Ecto neural progenitor cell (in vitro differentiated cells): Measurements from ENCODE around the gene C10orf143.
"Not testable (repeated sequence)": the region's sequence is repeated elsewhere in the genome, so short reads cannot be mapped to it uniquely, and the experiment has no call there.

Experiments used
- DNase-seq: peaks from one replicate; pipeline ENCODE4 v3.0.0-alpha.2; 2018; ENCODE audit warnings: low spot score

The C10orf143 gene

GRCh38 chr10:130111113-130111851, 652 bp upstream of the C10orf143 start:
- DNase-seq, result peak; percentile 96

- peak; percentile 74 for DNase-seq
Observed at GRCh38 chr10:130109796-130110245, 809 bp downstream of the C10orf143 start.

- no peak for DNase-seq
Observed at GRCh38 chr10:130108934-130109604, 1.6 kb downstream of the C10orf143 start.

- not testable (repeated sequence) for DNase-seq
Observed at GRCh38 chr10:130108146-130108545, 2.5 kb downstream of the C10orf143 start.

- DNase-seq, result peak; percentile 76
Observed at GRCh38 chr10:130105724-130106123, 4.9 kb downstream of the C10orf143 start.

- no peak for DNase-seq
Observed at GRCh38 chr10:130099344-130099743, 11.3 kb downstream of the C10orf143 start.

GRCh38 chr10:130090565-130090964, 20.1 kb downstream of the C10orf143 start:
- DNase-seq, result not testable (repeated sequence)

- DNase-seq, result no peak
Observed at GRCh38 chr10:130080461-130080814, 30.2 kb downstream of the C10orf143 start.

- no peak for DNase-seq
Observed at GRCh38 chr10:130079614-130080460, 30.8 kb downstream of the C10orf143 start.

- DNase-seq, result no peak
Observed at GRCh38 chr10:130078120-130078519, 32.5 kb downstream of the C10orf143 start.

- DNase-seq, result no peak
Observed at GRCh38 chr10:130076681-130077080, 33.9 kb downstream of the C10orf143 start.

- no peak for DNase-seq
Observed at GRCh38 chr10:130074639-130075038, 36.0 kb downstream of the C10orf143 start.

GRCh38 chr10:130073912-130074311, 36.7 kb downstream of the C10orf143 start:
- no peak for DNase-seq

GRCh38 chr10:130072247-130072646, 38.4 kb downstream of the C10orf143 start:
- no peak for DNase-seq

GRCh38 chr10:130067893-130068292, 42.7 kb downstream of the C10orf143 start:
- DNase-seq, result no peak

GRCh38 chr10:130066743-130067142, 43.9 kb downstream of the C10orf143 start:
- DNase-seq, result no peak

- DNase-seq, result no peak
Observed at GRCh38 chr10:130065251-130065650, 45.4 kb downstream of the C10orf143 start.

- DNase-seq, result no peak
Observed at GRCh38 chr10:130064783-130065182, 45.8 kb downstream of the C10orf143 start.

- DNase-seq, result no peak
Observed at GRCh38 chr10:130062976-130063375, 47.7 kb downstream of the C10orf143 start.

GRCh38 chr10:130062201-130062600, 48.4 kb downstream of the C10orf143 start:
- DNase-seq, result no peak

GRCh38 chr10:130061760-130062159, 48.9 kb downstream of the C10orf143 start:
- DNase-seq, result peak; percentile 49

GRCh38 chr10:130054021-130054420, 56.6 kb downstream of the C10orf143 start:
- DNase-seq, result no peak

- no peak for DNase-seq
Observed at GRCh38 chr10:130053561-130053960, 57.1 kb downstream of the C10orf143 start.
